Rectal smooth muscle tissue (tissue), 1 donor: ENCODE data around the gene MUC5B.

Experiments
- H3K27ac ChIP-seq: one replicate; pipeline ENCODE4 v1.7.0; 2013; ENCODE audit warnings: low read depth, low read length, inconsistent platforms
- H3K27me3 ChIP-seq: one replicate; pipeline ENCODE4 v1.7.0; 2013; ENCODE audit warnings: low read length; ENCODE audit not compliant: control insufficient read depth, insufficient read depth
- H3K36me3 ChIP-seq: one replicate; pipeline ENCODE4 v1.7.0; 2013; ENCODE audit warnings: low read length; ENCODE audit not compliant: control insufficient read depth, insufficient read depth
- H3K4me1 ChIP-seq: one replicate; pipeline ENCODE4 v1.7.0; 2013; ENCODE audit warnings: low read length; ENCODE audit not compliant: control insufficient read depth, insufficient read depth
- H3K4me3 ChIP-seq: one replicate; pipeline ENCODE4 v1.7.0; 2013; ENCODE audit warnings: low read length
- H3K9ac ChIP-seq: one replicate; pipeline ENCODE4 v1.7.0; 2013; ENCODE audit warnings: low read length

MUC5B gene

DNA sequence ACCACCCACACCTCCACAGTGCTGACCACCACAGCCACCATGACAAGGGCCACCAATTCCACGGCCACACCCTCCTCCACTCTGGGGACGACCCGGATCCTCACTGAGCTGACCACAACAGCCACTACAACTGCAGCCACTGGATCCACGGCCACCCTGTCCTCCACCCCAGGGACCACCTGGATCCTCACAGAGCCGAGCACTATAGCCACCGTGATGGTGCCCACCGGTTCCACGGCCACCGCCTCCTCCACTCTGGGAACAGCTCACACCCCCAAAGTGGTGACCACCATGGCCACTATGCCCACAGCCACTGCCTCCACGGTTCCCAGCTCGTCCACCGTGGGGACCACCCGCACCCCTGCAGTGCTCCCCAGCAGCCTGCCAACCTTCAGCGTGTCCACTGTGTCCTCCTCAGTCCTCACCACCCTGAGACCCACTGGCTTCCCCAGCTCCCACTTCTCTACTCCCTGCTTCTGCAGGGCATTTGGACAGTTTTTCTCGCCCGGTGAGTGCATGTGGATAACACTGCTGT is 28.4 kb downstream of the MUC5B start:
- H3K27ac ChIP-seq: no peak overlapping the region
- H3K27me3 ChIP-seq: no peaks in the 10 kb centered on the region
- no peaks in the 10 kb centered on the region for H3K4me1 ChIP-seq
- no peak overlapping the region for H3K9ac ChIP-seq
- no peaks in the 10 kb centered on the region for H3K36me3 ChIP-seq
- H3K4me3 ChIP-seq: no peak overlapping the region

DNA sequence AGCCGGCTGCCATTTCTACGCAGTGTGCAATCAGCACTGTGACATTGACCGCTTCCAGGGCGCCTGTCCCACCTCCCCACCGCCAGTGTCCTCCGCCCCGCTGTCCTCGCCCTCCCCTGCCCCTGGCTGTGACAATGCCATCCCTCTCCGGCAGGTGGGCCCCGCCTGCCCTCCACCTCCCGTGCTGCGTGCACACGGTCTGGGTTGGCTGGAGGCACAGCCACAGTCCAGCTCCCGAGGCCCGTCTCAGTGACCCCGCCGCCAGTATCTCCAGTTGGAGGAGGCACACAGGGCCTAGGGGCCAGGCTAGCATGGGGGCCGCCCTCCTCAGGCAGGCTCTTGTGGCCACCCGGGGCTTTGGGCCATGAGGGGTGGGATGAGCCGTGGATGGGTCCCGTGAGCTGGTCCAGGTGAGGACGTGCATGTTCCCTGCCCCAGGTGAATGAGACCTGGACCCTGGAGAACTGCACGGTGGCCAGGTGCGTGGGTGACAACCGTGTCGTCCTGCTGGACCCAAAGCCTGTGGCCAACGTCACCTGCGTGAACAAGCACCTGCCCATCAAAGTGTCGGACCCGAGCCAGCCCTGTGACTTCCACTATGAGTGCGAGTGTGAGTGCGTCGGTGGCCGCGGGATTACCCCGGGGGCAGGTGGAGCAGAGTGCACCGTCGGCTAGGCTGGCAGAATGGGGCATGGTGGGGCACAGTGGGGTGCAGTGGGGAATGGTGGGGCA is 29.7 kb downstream of the MUC5B start:
- H3K36me3 ChIP-seq: no peaks in the 10 kb centered on the region
- H3K9ac ChIP-seq: no peak overlapping the region
- no peak overlapping the region for H3K4me3 ChIP-seq
- no peak overlapping the region for H3K27ac ChIP-seq
- H3K27me3 ChIP-seq: no peaks in the 10 kb centered on the region
- no peaks in the 10 kb centered on the region for H3K4me1 ChIP-seq

- Histone ChIP-seq H3K4me1 (no peaks in the 10 kb centered on the region), H3K27me3 (no peaks in the 10 kb centered on the region), H3K4me3 (no peak overlapping the region), H3K27ac (no peak overlapping the region), H3K36me3 (no peaks in the 10 kb centered on the region), H3K9ac (no peak overlapping the region)
Measured at GRCh38 chr11:1253103-1253485, 30.2 kb downstream of the MUC5B start.

DNA sequence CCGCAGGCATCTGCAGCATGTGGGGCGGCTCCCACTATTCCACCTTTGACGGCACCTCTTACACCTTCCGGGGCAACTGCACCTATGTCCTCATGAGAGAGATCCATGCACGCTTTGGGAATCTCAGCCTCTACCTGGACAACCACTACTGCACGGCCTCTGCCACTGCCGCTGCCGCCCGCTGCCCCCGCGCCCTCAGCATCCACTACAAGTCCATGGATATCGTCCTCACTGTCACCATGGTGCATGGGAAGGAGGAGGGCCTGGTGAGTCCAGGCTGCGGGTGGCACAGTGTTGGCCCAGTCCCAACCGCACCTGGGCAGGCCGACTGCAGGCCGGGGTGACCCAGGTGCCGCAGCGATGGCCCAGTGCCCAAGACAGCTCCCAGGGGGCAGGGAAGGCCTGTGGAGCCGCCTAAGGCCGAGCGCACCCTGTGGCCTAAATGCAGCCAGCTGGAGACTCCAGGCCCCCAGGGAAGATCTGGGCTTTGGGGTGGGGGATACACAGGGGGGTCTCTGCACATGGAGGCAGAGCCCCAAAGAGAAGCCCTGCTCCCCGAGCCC is 31.3 kb downstream of the MUC5B start:
- Histone ChIP-seq H3K9ac (no peak overlapping the region), H3K27me3 (no peaks in the 10 kb centered on the region), H3K4me3 (no peak overlapping the region), H3K4me1 (no peaks in the 10 kb centered on the region), H3K27ac (no peak overlapping the region), H3K36me3 (no peaks in the 10 kb centered on the region)

- no peaks in the 10 kb centered on the region for H3K4me1 ChIP-seq
- H3K4me3 ChIP-seq: no peak overlapping the region
- no peak overlapping the region for H3K27ac ChIP-seq
- H3K36me3 ChIP-seq: no peaks in the 10 kb centered on the region
- no peaks in the 10 kb centered on the region for H3K27me3 ChIP-seq
- no peak overlapping the region for H3K9ac ChIP-seq
Measured at GRCh38 chr11:1254733-1255132, 31.9 kb downstream of the MUC5B start.

GRCh38 chr11:1255151-1255550 is 32.3 kb downstream of the MUC5B start:
- Histone ChIP-seq H3K36me3 (no peaks in the 10 kb centered on the region), H3K27ac (no peak overlapping the region), H3K4me1 (no peaks in the 10 kb centered on the region), H3K4me3 (no peak overlapping the region), H3K9ac (no peak overlapping the region), H3K27me3 (no peaks in the 10 kb centered on the region)

DNA sequence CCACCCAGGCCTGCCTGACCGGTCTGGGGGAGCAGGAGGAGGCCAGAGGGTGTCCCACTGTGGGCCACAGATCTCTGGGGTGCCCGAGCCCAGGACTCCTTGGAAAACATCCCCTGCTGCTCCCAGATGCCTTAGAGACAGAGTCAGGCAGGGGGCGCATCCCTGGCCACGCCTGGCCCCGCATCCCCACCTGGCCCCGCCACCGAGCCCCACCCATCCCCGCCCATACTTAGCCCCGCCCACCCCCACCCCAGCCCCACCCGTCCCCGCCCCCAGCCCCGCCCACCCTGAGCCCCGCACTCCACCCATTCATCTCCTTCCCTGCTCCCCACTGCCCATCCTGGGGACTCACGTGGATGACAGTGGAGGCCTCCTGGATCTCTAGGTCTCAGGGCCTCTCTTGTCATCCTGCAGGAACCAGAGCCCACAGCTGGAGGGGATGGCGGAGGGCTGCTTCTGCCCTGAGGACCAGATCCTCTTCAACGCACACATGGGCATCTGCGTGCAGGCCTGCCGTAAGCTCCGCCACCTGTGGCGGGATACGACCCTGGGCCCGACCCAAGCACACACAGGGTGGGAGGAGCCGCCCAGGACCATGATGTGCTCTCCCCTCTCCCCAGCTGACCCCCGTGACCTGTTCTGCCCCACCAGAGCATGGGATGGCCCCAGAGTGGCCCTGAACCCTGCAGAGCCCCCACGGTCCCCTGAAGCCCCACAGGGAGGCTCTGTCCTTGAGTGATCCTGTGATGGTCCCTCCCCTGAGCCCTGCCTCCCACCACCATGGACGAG is 33.6 kb downstream of the MUC5B start:
- no peak overlapping the region for H3K27ac ChIP-seq
- no peaks in the 10 kb centered on the region for H3K27me3 ChIP-seq
- no peaks in the 10 kb centered on the region for H3K4me1 ChIP-seq
- H3K4me3 ChIP-seq: no peak overlapping the region
- no peak overlapping the region for H3K9ac ChIP-seq
- no peaks in the 10 kb centered on the region for H3K36me3 ChIP-seq

- Histone ChIP-seq H3K4me3 (no peak overlapping the region), H3K4me1 (peaks cover 7% of the 10 kb centered on the region), H3K27ac (no peak overlapping the region)
Measured at GRCh38 chr11:1257366-1257765, 34.5 kb downstream of the MUC5B start.

DNA sequence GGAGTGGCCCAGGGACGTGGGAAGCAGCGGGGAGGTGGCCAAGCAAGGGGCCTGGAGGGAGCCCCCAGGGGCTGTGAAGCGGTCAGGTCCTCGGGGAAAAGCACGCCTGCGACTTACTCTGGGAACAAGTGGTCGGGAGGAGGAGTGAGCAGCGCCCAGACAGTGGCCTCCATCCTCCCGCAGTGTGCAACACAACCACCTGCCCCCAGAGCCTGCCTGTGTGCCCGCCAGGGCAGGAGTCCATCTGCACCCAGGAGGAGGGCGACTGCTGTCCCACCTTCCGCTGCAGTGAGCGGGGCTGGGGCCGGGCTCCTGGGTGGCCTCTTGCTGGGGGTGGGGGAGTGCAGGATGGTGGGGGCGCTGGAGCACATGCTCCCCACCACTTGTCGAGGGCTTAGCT is 35.0 kb downstream of the MUC5B start:
- Histone ChIP-seq H3K9ac (no peak overlapping the region), H3K27ac (no peak overlapping the region), H3K4me1 (peaks cover 10% of the 10 kb centered on the region), H3K27me3 (no peaks in the 10 kb centered on the region), H3K36me3 (no peaks in the 10 kb centered on the region), H3K4me3 (no peak overlapping the region)

More at GRCh38 chr11:1257366-1257765, 34.5 kb downstream of the MUC5B start:
- no peaks in the 10 kb centered on the region for H3K27me3 ChIP-seq
- H3K36me3 ChIP-seq: no peaks in the 10 kb centered on the region
- no peak overlapping the region for H3K9ac ChIP-seq

GRCh38 chr11:1258401-1259075 is 35.7 kb downstream of the MUC5B start:
- H3K27me3 ChIP-seq: no peaks in the 10 kb centered on the region
- no peak overlapping the region for H3K27ac ChIP-seq
- peaks cover 12% of the 10 kb centered on the region for H3K4me1 ChIP-seq
- no peak overlapping the region for H3K9ac ChIP-seq
- H3K36me3 ChIP-seq: no peaks in the 10 kb centered on the region
- H3K4me3 ChIP-seq: no peak overlapping the region

DNA sequence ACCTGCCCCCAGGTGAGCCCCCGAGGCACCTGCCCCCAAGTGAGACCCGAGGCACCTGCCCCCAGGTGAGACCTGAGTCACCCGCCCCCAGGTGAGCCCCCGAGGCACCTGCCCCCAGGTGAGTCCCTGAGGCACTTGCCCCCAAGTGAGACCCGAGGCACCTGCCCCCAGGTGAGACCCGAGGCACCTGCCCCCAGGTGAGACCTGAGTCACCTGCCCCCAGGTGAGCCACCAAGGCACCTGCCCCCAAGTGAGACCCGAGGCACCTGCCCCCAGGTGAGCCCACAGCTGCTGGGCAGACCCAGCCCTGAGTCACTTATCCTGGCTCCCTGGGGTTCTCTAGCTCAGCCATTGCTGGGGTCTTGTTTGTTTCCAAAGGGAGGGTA is 36.2 kb downstream of the MUC5B start:
- no peaks in the 10 kb centered on the region for H3K36me3 ChIP-seq
- no peak overlapping the region for H3K27ac ChIP-seq
- H3K4me3 ChIP-seq: no peak overlapping the region
- H3K27me3 ChIP-seq: no peaks in the 10 kb centered on the region
- peaks cover 12% of the 10 kb centered on the region for H3K4me1 ChIP-seq
- no peak overlapping the region for H3K9ac ChIP-seq

- Histone ChIP-seq H3K27ac (no peak overlapping the region), H3K4me1 (peaks cover 12% of the 10 kb centered on the region), H3K9ac (no peak overlapping the region), H3K27me3 (no peaks in the 10 kb centered on the region), H3K36me3 (no peaks in the 10 kb centered on the region), H3K4me3 (no peak overlapping the region)
Measured at GRCh38 chr11:1259561-1259960, 36.7 kb downstream of the MUC5B start.
